ENCODE data around the gene OIT3. TPM values are rescaled to one million over a fixed set of nuclear protein-coding genes. Genes with fewer than 3 reads are reported as not detected.

The OIT3 gene
- total and polyA plus RNA-seq, 2 of the 4 experiments (the other 2 are of a cell fraction) = not detected

- dilution Hi-C loops (cut with HindIII; ENCODE audit: low sequenced_read_pairs, unreplicated experiment) (no loop called here), in situ Hi-C loops (cut with MboI; ENCODE audit: low sequenced_read_pairs) (no loop called here), intact Hi-C loops (cut with micrococcal nuclease) (no loop called here)
- Histone ChIP-seq H3K9ac (ENCODE audit: low read depth, low read length) (no peak overlapping the region), H3K23ac (ENCODE audit: low read depth, low read length) (no peak overlapping the region), H3K4ac (ENCODE audit: low read depth, low read length) (no peak overlapping the region), H2AFZ (replicated peaks; ENCODE audit: low read length, poor library complexity) (no peak overlapping the region), H3K79me1 (ENCODE audit: low read depth in 1 of 2, low read length in 2 of 2) (peaks cover 12 to 20% of the 10 kb centered on the region in 2 experiments), H2AK5ac (ENCODE audit: low read depth, low read length) (no peak overlapping the region), H4K5ac (ENCODE audit: low read depth, low read length) (no peak overlapping the region), H2BK5ac (ENCODE audit: low read depth, low read length, poor library complexity, severe bottlenecking) (no peak overlapping the region), H3K4me2 (ENCODE audit: low read depth, low read length) (no peak overlapping the region), H3K4me1 (ENCODE audit: control insufficient read depth, insufficient read depth, low read length) (peaks cover 2% of the 10 kb centered on the region; the same call in 1 of the 2 replicates), H3K4me3 (ENCODE audit: insufficient read depth, low read depth, low read length) (no peak overlapping the region), H3K56ac (ENCODE audit: extremely low read depth, insufficient read depth, low read length) (no peak overlapping the region), H3K14ac (replicated peaks; ENCODE audit: low read depth, low read length) (no peak overlapping the region), H3K27ac (ENCODE audit: insufficient read depth, low read length) (no peak overlapping the region), H3K36me3 (ENCODE audit: control insufficient read depth, insufficient read depth, low read length) (peaks cover 3% of the 10 kb centered on the region; the same call in 1 of the 2 replicates), H2BK120ac (ENCODE audit: low read depth, low read length) (no peak overlapping the region), H4K8ac (ENCODE audit: low read depth in 2 of 2, low read length in 2 of 2) (no peak overlapping the region), H3K9me1 (ENCODE audit: insufficient read depth, low read length) (no peaks in the 10 kb centered on the region; the same call in 1 of the 2 replicates), H4K91ac (ENCODE audit: insufficient read depth, low read depth, low read length) (no peak overlapping the region), H2BK15ac (ENCODE audit: low read depth, low read length) (no peak overlapping the region), H3K9me3 (ENCODE audit: control insufficient read depth, insufficient read depth, low read length) (peaks cover 3% of the 10 kb centered on the region), H4K20me1 (ENCODE audit: insufficient read depth, low read length) (peaks cover 3% of the 10 kb centered on the region; the same call in 1 of the 2 replicates), H2BK20ac (ENCODE audit: low read depth, low read length) (no peak overlapping the region), H3K18ac (ENCODE audit: low read depth, low read length) (no peak overlapping the region), H2AK9ac (replicated peaks; ENCODE audit: low read depth, low read length, poor library complexity) (no peak overlapping the region), H3K27me3 (ENCODE audit: control insufficient read depth, insufficient read depth, low read length) (no peaks in the 10 kb centered on the region)
- no TSS peak for BruUV-seq (replicated peaks)
- POLR2A ChIA-PET (ENCODE audit: unreplicated experiment) = no interaction called here
- CTCF ChIA-PET = no interaction called here
- WGBS, 2 experiments (ENCODE audit: extremely low coverage in 2 of 2, insufficient read length in 1 of 2) = no CpG with 5 or more reads among the region's 1 CpG
- no peak for DNase-seq
- ATAC-seq (ENCODE audit: low read depth) = no peak
- TF ChIP-seq RCOR1 (IDR thresholded peaks at IDR 0.05; ENCODE audit: insufficient replicate concordance, low read length) (no peak), ELK1 (IDR thresholded peaks at IDR 0.05; ENCODE audit: borderline replicate concordance, low read depth, low read length) (no peak), RFX5 (IDR thresholded peaks at IDR 0.05; ENCODE audit: low read depth, low read length) (no peak), CEBPB (IDR thresholded peaks at IDR 0.05; ENCODE audit: low read depth, low read length) (no peak), MXI1 (IDR thresholded peaks at IDR 0.05; ENCODE audit: borderline replicate concordance, low read depth, low read length) (no peak), BHLHE40 (IDR thresholded peaks at IDR 0.05; ENCODE audit: low read depth, low read length) (no peak), NFE2L2 (IDR thresholded peaks at IDR 0.05; ENCODE audit: low read depth, low read length) (no peak), MAFK (IDR thresholded peaks at IDR 0.05; ENCODE audit: low read depth, low read length) (no peak), CHD1 (IDR thresholded peaks at IDR 0.05; ENCODE audit: low read depth, low read length) (no peak), MAZ (IDR thresholded peaks at IDR 0.05; ENCODE audit: borderline replicate concordance, low read depth, low read length) (no peak), RAD21 (IDR thresholded peaks at IDR 0.05; ENCODE audit: low read length) (no peak), POLR2A (IDR thresholded peaks at IDR 0.05; ENCODE audit: low read depth, low read length) (no peak), FOS (IDR thresholded peaks at IDR 0.05; ENCODE audit: low read depth, low read length) (no peak), SMC3 (IDR thresholded peaks at IDR 0.05; ENCODE audit: low read depth, low read length) (no peak)
- TF ChIP-seq, protein P1, sequence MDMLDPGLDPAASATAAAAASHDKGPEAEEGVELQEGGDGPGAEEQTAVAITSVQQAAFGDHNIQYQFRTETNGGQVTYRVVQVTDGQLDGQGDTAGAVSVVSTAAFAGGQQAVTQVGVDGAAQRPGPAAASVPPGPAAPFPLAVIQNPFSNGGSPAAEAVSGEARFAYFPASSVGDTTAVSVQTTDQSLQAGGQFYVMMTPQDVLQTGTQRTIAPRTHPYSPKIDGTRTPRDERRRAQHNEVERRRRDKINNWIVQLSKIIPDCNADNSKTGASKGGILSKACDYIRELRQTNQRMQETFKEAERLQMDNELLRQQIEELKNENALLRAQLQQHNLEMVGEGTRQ (IDR thresholded peaks at IDR 0.05; ENCODE audit: low read depth, low read length) = no peak
- TF ChIP-seq, protein P2, sequence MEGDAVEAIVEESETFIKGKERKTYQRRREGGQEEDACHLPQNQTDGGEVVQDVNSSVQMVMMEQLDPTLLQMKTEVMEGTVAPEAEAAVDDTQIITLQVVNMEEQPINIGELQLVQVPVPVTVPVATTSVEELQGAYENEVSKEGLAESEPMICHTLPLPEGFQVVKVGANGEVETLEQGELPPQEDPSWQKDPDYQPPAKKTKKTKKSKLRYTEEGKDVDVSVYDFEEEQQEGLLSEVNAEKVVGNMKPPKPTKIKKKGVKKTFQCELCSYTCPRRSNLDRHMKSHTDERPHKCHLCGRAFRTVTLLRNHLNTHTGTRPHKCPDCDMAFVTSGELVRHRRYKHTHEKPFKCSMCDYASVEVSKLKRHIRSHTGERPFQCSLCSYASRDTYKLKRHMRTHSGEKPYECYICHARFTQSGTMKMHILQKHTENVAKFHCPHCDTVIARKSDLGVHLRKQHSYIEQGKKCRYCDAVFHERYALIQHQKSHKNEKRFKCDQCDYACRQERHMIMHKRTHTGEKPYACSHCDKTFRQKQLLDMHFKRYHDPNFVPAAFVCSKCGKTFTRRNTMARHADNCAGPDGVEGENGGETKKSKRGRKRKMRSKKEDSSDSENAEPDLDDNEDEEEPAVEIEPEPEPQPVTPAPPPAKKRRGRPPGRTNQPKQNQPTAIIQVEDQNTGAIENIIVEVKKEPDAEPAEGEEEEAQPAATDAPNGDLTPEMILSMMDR (conservative IDR thresholded peaks at IDR 0.05; ENCODE audit: low read depth, low read length) = no peak
Observed at GRCh38 chr10:72851509-72851908, 42.0 kb upstream of the OIT3 start.
